Measurements from ENCODE around the gene ASCC2. TPM values are rescaled to one million over a fixed set of nuclear protein-coding genes. Genes with fewer than 3 reads are reported as not detected.

The ASCC2 gene
- total and polyA plus RNA-seq, 2 experiments from 2014 or later, result 30.5 to 31.3 TPM

DNA sequence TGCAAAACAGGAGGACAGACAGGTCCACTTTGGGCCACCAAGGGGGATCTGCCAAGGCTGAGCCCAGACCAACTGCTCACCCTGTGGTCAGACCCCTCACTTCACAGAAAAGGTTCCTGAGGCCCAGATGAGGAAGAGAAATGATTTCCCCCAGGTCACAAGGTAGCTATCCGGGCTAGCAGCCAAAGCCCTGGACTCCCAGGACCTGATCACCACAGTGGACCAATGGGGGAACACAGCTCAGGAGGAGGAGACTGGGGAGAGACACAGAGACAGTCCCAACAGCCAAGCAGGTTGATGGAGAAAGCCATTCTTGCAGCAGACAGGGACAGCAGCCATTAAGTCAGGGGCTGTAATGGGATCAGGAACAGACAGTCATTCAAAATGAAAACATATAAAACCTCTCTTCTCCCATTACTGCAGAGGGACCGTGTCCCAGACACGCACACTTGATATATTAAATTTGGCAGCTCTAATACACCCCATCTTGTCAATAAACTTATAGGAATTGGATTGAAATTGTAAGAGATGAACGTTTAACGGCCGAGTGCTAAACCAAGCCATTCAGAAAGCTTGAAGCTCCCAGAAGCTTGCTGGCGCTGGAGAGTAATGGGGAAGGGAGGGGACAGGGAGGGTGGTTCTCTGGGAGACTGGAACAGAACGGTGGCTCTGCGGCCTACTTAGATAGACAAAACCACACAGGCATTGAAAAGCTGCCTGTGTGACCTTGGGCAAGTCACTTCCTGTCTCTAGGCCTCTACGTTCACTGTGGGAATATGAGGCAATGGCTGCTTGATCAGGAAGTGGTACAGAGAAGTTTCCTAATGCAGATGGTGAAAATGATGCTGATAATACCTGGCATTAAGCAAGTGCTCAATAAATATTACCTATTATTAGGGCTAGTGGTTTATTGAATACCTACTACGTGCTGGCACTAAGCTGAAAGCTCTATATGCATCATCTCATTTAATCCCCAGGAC lies 87.2 kb downstream of the ASCC2 start:
- no peaks in the 10 kb centered on the region for H3K36me3 Mint-ChIP-seq (ENCODE audit: low read depth)
- TF ChIP-seq, protein P1, sequence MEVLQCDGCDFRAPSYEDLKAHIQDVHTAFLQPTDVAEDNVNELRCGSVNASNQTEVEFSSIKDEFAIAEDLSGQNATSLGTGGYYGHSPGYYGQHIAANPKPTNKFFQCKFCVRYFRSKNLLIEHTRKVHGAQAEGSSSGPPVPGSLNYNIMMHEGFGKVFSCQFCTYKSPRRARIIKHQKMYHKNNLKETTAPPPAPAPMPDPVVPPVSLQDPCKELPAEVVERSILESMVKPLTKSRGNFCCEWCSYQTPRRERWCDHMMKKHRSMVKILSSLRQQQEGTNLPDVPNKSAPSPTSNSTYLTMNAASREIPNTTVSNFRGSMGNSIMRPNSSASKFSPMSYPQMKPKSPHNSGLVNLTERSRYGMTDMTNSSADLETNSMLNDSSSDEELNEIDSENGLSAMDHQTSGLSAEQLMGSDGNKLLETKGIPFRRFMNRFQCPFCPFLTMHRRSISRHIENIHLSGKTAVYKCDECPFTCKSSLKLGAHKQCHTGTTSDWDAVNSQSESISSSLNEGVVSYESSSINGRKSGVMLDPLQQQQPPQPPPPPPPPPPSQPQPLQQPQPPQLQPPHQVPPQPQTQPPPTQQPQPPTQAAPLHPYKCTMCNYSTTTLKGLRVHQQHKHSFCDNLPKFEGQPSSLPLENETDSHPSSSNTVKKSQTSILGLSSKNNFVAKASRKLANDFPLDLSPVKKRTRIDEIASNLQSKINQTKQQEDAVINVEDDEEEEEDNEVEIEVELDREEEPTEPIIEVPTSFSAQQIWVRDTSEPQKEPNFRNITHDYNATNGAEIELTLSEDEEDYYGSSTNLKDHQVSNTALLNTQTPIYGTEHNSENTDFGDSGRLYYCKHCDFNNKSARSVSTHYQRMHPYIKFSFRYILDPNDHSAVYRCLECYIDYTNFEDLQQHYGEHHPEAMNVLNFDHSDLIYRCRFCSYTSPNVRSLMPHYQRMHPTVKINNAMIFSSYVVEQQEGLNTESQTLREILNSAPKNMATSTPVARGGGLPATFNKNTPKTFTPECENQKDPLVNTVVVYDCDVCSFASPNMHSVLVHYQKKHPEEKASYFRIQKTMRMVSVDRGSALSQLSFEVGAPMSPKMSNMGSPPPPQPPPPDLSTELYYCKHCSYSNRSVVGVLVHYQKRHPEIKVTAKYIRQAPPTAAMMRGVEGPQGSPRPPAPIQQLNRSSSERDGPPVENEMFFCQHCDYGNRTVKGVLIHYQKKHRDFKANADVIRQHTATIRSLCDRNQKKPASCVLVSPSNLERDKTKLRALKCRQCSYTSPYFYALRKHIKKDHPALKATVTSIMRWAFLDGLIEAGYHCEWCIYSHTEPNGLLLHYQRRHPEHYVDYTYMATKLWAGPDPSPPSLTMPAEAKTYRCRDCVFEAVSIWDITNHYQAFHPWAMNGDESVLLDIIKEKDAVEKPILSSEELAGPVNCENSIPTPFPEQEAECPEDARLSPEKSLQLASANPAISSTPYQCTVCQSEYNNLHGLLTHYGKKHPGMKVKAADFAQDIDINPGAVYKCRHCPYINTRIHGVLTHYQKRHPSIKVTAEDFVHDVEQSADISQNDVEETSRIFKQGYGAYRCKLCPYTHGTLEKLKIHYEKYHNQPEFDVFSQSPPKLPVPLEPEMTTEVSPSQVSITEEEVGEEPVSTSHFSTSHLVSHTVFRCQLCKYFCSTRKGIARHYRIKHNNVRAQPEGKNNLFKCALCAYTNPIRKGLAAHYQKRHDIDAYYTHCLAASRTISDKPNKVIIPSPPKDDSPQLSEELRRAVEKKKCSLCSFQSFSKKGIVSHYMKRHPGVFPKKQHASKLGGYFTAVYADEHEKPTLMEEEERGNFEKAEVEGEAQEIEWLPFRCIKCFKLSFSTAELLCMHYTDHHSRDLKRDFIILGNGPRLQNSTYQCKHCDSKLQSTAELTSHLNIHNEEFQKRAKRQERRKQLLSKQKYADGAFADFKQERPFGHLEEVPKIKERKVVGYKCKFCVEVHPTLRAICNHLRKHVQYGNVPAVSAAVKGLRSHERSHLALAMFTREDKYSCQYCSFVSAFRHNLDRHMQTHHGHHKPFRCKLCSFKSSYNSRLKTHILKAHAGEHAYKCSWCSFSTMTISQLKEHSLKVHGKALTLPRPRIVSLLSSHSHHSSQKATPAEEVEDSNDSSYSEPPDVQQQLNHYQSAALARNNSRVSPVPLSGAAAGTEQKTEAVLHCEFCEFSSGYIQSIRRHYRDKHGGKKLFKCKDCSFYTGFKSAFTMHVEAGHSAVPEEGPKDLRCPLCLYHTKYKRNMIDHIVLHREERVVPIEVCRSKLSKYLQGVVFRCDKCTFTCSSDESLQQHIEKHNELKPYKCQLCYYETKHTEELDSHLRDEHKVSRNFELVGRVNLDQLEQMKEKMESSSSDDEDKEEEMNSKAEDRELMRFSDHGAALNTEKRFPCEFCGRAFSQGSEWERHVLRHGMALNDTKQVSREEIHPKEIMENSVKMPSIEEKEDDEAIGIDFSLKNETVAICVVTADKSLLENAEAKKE (CRISPR knock-in tag; IDR thresholded peaks at IDR 0.05), result no peak
- no peak for TF ChIP-seq STAT1 (IDR thresholded peaks at IDR 0.05; ENCODE audit: unreplicated experiment)
- no peak for TF ChIP-seq ZNF331 (CRISPR knock-in tag; IDR thresholded peaks at IDR 0.05; ENCODE audit: low read depth)
- TF ChIP-seq EZH2phosphoT487 (IDR thresholded peaks at IDR 0.05; ENCODE audit: unreplicated experiment), result no peak
- no peak for TF ChIP-seq POLR2AphosphoS5 (IDR thresholded peaks at IDR 0.05; ENCODE audit: low read depth)
- no peak for TF ChIP-seq EZH2 (IDR thresholded peaks at IDR 0.05; ENCODE audit: low read depth, unreplicated experiment)
- TF ChIP-seq JUNB (IDR thresholded peaks at IDR 0.05; ENCODE audit: unreplicated experiment), result no peak
- TF ChIP-seq NANOG (IDR thresholded peaks at IDR 0.05; ENCODE audit: borderline replicate concordance), result no peak
- TF ChIP-seq ZNF114 (CRISPR knock-in tag; IDR thresholded peaks at IDR 0.05), result no peak
- no peak for TF ChIP-seq CREB1 (CRISPR knock-in tag; IDR thresholded peaks at IDR 0.05; ENCODE audit: low read depth)
- TF ChIP-seq, protein P2, sequence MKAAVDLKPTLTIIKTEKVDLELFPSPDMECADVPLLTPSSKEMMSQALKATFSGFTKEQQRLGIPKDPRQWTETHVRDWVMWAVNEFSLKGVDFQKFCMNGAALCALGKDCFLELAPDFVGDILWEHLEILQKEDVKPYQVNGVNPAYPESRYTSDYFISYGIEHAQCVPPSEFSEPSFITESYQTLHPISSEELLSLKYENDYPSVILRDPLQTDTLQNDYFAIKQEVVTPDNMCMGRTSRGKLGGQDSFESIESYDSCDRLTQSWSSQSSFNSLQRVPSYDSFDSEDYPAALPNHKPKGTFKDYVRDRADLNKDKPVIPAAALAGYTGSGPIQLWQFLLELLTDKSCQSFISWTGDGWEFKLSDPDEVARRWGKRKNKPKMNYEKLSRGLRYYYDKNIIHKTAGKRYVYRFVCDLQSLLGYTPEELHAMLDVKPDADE (IDR thresholded peaks at IDR 0.05), result no peak
- TF ChIP-seq, protein P3, sequence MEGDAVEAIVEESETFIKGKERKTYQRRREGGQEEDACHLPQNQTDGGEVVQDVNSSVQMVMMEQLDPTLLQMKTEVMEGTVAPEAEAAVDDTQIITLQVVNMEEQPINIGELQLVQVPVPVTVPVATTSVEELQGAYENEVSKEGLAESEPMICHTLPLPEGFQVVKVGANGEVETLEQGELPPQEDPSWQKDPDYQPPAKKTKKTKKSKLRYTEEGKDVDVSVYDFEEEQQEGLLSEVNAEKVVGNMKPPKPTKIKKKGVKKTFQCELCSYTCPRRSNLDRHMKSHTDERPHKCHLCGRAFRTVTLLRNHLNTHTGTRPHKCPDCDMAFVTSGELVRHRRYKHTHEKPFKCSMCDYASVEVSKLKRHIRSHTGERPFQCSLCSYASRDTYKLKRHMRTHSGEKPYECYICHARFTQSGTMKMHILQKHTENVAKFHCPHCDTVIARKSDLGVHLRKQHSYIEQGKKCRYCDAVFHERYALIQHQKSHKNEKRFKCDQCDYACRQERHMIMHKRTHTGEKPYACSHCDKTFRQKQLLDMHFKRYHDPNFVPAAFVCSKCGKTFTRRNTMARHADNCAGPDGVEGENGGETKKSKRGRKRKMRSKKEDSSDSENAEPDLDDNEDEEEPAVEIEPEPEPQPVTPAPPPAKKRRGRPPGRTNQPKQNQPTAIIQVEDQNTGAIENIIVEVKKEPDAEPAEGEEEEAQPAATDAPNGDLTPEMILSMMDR (conservative IDR thresholded peaks at IDR 0.05; ENCODE audit: low read depth in 2 of 2), result no peak
- TF ChIP-seq, protein P4, sequence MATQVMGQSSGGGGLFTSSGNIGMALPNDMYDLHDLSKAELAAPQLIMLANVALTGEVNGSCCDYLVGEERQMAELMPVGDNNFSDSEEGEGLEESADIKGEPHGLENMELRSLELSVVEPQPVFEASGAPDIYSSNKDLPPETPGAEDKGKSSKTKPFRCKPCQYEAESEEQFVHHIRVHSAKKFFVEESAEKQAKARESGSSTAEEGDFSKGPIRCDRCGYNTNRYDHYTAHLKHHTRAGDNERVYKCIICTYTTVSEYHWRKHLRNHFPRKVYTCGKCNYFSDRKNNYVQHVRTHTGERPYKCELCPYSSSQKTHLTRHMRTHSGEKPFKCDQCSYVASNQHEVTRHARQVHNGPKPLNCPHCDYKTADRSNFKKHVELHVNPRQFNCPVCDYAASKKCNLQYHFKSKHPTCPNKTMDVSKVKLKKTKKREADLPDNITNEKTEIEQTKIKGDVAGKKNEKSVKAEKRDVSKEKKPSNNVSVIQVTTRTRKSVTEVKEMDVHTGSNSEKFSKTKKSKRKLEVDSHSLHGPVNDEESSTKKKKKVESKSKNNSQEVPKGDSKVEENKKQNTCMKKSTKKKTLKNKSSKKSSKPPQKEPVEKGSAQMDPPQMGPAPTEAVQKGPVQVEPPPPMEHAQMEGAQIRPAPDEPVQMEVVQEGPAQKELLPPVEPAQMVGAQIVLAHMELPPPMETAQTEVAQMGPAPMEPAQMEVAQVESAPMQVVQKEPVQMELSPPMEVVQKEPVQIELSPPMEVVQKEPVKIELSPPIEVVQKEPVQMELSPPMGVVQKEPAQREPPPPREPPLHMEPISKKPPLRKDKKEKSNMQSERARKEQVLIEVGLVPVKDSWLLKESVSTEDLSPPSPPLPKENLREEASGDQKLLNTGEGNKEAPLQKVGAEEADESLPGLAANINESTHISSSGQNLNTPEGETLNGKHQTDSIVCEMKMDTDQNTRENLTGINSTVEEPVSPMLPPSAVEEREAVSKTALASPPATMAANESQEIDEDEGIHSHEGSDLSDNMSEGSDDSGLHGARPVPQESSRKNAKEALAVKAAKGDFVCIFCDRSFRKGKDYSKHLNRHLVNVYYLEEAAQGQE (IDR thresholded peaks at IDR 0.05; ENCODE audit: unreplicated experiment), result no peak
- H3K27me3 Mint-ChIP-seq (ENCODE audit: insufficient read depth, low read depth, poor library complexity), result peaks cover 3% of the 10 kb centered on the region
- no peak overlapping the region for H3K27ac Mint-ChIP-seq
- Histone ChIP-seq H3K36me3 (ENCODE audit: insufficient read depth) (no peaks in the 10 kb centered on the region), H3K9me2 (ENCODE audit: insufficient read depth) (no peaks in the 10 kb centered on the region), H3K4me3 (no peak overlapping the region), H3K4me1 (ENCODE audit: insufficient read depth) (no peaks in the 10 kb centered on the region), H3K4me2 (no peak overlapping the region), H3K79me2 (replicated peaks; ENCODE audit: insufficient read depth) (no peaks in the 10 kb centered on the region), H3K27ac (ENCODE audit: low read depth) (no peak overlapping the region), H4K20me1 (replicated peaks; ENCODE audit: insufficient read depth) (no peaks in the 10 kb centered on the region), H3K27me3 (ENCODE audit: insufficient read depth) (no peaks in the 10 kb centered on the region), H3F3A (replicated peaks; ENCODE audit: low read depth) (no peaks in the 10 kb centered on the region), H2AFZ (no peak overlapping the region)
- DNase-seq (ENCODE audit: low spot score), result no peak
- H3K9me3 Mint-ChIP-seq, result no peaks in the 10 kb centered on the region; the same call in 2 of the 3 replicates
- H3K4me1 Mint-ChIP-seq, result no peaks in the 10 kb centered on the region
- H3K4me3 Mint-ChIP-seq, result no peak overlapping the region
- no peak for ATAC-seq
